ENCODE results near the gene TRABD2B.

DNA sequence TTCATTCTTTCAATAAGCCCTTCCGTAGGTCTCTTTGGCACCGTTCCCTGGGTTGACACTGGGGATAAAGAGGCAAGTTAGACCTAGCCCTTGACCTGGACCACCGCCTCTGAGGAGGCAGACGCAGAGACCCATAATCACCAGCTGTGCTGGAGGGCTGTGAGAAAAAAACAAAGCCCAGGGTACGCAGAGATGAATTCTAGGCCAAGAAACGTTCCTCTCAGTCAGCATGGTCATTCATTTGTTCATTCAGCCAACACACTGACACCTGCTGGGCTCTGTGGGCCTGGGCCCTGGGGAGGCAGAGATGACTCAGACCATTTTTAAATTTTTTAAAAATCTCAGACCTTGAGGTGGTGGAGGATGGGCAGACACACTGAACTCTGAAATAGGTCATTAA, 26.3 kb upstream of the TRABD2B start:
- no peak for TF ChIP-seq EZH2 (IDR thresholded peaks at IDR 0.05; ENCODE audit: borderline replicate concordance)
- TF ChIP-seq, protein P1, sequence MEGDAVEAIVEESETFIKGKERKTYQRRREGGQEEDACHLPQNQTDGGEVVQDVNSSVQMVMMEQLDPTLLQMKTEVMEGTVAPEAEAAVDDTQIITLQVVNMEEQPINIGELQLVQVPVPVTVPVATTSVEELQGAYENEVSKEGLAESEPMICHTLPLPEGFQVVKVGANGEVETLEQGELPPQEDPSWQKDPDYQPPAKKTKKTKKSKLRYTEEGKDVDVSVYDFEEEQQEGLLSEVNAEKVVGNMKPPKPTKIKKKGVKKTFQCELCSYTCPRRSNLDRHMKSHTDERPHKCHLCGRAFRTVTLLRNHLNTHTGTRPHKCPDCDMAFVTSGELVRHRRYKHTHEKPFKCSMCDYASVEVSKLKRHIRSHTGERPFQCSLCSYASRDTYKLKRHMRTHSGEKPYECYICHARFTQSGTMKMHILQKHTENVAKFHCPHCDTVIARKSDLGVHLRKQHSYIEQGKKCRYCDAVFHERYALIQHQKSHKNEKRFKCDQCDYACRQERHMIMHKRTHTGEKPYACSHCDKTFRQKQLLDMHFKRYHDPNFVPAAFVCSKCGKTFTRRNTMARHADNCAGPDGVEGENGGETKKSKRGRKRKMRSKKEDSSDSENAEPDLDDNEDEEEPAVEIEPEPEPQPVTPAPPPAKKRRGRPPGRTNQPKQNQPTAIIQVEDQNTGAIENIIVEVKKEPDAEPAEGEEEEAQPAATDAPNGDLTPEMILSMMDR (IDR thresholded peaks at IDR 0.05; ENCODE audit: poor library complexity) = no peak

Measured in hepatocyte (in vitro differentiated cells).